ENCODE data around the gene CRK.

- TF ChIP-seq CTCF (conservative IDR thresholded peaks at IDR 0.05 in 1 of 2, IDR thresholded peaks at IDR 0.05 in 1 of 2; ENCODE audit: low read depth in 1 of 2, low read length in 2 of 2): no peak
- no peak for TF ChIP-seq EZH2 (IDR thresholded peaks at IDR 0.05; ENCODE audit: low read length, missing control alignments)
Measured at GRCh38 chr17:1503699-1504098, 47.7 kb upstream of the CRK start.

Data from fibroblast of lung (primary cell).